ENCODE results near the gene MAN1C1. TPM values are rescaled to one million over a fixed set of nuclear protein-coding genes. Genes with fewer than 3 reads are reported as not detected.

MAN1C1 gene
- total RNA-seq, 2 experiments from 2014 or later: 3.7 to 4.4 TPM

DNA sequence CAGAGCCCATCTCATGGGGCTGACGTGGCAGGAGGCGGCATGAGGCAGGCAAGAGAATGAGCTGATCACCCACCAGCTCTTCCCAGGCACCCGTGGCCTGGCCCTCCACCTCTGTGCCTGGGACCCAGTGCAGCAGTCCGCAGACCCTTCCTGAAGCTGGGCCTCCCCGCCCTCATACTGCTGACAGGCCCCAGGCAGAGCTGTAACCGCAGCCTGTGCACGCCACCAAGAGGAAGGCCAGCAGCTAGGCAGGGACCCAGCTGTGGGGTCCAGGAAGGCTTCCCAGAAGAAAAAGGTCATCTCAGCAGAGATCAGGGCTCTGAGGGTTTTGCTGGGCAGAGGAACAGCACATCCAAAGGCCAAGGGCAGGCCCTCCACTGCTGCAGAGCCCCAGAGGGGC is 193.3 kb downstream of the MAN1C1 start:
- ATAC-seq (no peak), DNase-seq (no peak)
- Mint-ChIP-seq H3K4me3 (no peak overlapping the region), H3K9me3 (no peaks in the 10 kb centered on the region), H3K27ac (no peak overlapping the region), H3K36me3 (ENCODE audit: low read depth) (peaks cover 5% of the 10 kb centered on the region), H3K27me3 (no peaks in the 10 kb centered on the region), H3K4me1 (ENCODE audit: low read depth) (peaks cover 1% of the 10 kb centered on the region)
- CTCF ChIA-PET: interaction anchor here (0.8 to 3.5 kb wide), 15 partner anchors 10 to 383 kb away, joined by 3 to 37 read pairs (median 6); partner anchors contain the start of genes MAN1C1, MTFR1L and SELENON
- intact Hi-C loops (cut with micrococcal nuclease): loop anchor here (5.0 kb wide), 1 partner anchor 308 kb away; no protein-coding TSS in a partner anchor
- POLR2A ChIA-PET: interaction anchor here (1.9 kb wide), 1 partner anchor 262 kb away, joined by 5 read pairs; no protein-coding TSS in a partner anchor
- TF ChIP-seq, protein P1, sequence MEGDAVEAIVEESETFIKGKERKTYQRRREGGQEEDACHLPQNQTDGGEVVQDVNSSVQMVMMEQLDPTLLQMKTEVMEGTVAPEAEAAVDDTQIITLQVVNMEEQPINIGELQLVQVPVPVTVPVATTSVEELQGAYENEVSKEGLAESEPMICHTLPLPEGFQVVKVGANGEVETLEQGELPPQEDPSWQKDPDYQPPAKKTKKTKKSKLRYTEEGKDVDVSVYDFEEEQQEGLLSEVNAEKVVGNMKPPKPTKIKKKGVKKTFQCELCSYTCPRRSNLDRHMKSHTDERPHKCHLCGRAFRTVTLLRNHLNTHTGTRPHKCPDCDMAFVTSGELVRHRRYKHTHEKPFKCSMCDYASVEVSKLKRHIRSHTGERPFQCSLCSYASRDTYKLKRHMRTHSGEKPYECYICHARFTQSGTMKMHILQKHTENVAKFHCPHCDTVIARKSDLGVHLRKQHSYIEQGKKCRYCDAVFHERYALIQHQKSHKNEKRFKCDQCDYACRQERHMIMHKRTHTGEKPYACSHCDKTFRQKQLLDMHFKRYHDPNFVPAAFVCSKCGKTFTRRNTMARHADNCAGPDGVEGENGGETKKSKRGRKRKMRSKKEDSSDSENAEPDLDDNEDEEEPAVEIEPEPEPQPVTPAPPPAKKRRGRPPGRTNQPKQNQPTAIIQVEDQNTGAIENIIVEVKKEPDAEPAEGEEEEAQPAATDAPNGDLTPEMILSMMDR (IDR thresholded peaks at IDR 0.05): no peak

DNA sequence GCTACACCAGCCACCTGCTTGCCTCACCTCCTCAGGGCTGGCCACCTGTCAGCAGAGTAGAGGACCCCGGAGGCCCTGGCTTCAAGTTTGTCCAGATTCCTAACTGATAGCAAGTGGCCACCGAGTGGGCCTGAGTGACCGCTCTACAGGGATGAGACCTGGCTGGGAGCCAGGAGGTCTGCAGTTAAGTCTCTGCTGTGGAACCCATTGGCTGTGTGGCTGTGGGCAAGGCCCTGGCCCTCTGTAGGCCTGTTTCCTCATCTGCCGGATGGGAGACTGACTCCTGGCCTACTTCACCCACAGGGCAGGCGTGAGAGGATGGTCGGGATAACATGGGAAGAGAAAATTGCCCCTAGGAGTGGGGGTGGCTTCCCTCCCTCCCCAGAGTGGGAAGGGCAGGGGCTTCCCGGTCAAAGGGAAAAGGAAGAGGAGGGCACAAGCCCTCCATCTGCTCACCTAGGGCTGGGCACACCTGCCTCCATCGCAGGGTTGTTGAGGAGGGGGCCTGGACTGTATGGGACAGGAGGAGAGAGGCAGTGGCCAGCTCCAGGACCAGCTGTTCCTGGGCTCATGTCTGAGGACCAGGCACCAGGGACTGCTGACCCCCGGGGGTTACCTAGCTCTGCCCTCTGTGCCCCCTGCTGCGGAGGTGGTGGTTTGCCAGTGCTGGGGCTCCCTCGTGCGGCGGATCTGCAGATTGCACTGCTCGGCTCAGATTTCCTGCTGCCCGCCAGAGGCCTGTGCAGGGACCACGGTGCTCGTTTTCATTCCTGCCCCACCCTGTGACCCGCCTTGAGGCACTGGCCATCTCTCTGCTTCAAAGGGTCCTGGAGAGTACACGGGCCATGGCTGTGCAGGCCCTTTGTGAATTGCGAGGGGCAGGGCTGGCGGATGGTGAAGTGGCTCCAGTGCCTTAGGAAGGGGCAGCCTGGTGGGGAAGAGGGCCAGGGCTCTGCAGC is 194.0 kb downstream of the MAN1C1 start:
- TF ChIP-seq, protein P1 (IDR thresholded peaks at IDR 0.05): peak; percentile 99
- peaks cover 4% of the 10 kb centered on the region for H3K36me3 Mint-ChIP-seq (ENCODE audit: low read depth)
- H3K4me1 Mint-ChIP-seq (ENCODE audit: low read depth): no peaks in the 10 kb centered on the region
- H3K27me3 Mint-ChIP-seq: no peaks in the 10 kb centered on the region
- H3K27ac Mint-ChIP-seq: no peak overlapping the region
- DNase-seq (peak; percentile 89), ATAC-seq (peak; percentile 95)
- POLR2A ChIA-PET: interaction anchor here (0.9 to 1.9 kb wide), 2 partner anchors 263 to 316 kb away, joined by 3 to 5 read pairs; no protein-coding TSS in a partner anchor
- no peak overlapping the region for H3K4me3 Mint-ChIP-seq
- intact Hi-C loops (cut with micrococcal nuclease): loop anchor here (5.0 kb wide), 1 partner anchor 308 kb away; no protein-coding TSS in a partner anchor
- no peaks in the 10 kb centered on the region for H3K9me3 Mint-ChIP-seq
- CTCF ChIA-PET: interaction anchor here (0.6 to 3.5 kb wide), 21 partner anchors 8 to 384 kb away, joined by 3 to 37 read pairs (median 4); partner anchors contain the start of genes MAN1C1, MTFR1L and SELENON

- Mint-ChIP-seq H3K36me3 (ENCODE audit: low read depth) (peaks cover 4% of the 10 kb centered on the region), H3K27ac (no peak overlapping the region), H3K9me3 (no peaks in the 10 kb centered on the region), H3K4me1 (ENCODE audit: low read depth) (no peaks in the 10 kb centered on the region), H3K27me3 (no peaks in the 10 kb centered on the region), H3K4me3 (no peak overlapping the region)
- TF ChIP-seq, protein P1 (IDR thresholded peaks at IDR 0.05): no peak
- ChIA-PET CTCF (interaction anchor here (1.0 to 3.5 kb wide), 11 partner anchors 8 to 308 kb away, joined by 3 to 37 read pairs (median 5); partner anchors contain the start of genes MTFR1L and SELENON), POLR2A (interaction anchor here (0.9 to 1.4 kb wide), 3 partner anchors 37 to 317 kb away, joined by 3 read pairs; no protein-coding TSS in a partner anchor)
- DNase-seq (no peak), ATAC-seq (no peak)
- intact Hi-C loops (cut with micrococcal nuclease): loop anchor here (5.0 kb wide), 1 partner anchor 309 kb away; no protein-coding TSS in a partner anchor
These were observed 194.9 kb downstream of the MAN1C1 start for GRCh38 chr1:25811384-25812082.

DNA sequence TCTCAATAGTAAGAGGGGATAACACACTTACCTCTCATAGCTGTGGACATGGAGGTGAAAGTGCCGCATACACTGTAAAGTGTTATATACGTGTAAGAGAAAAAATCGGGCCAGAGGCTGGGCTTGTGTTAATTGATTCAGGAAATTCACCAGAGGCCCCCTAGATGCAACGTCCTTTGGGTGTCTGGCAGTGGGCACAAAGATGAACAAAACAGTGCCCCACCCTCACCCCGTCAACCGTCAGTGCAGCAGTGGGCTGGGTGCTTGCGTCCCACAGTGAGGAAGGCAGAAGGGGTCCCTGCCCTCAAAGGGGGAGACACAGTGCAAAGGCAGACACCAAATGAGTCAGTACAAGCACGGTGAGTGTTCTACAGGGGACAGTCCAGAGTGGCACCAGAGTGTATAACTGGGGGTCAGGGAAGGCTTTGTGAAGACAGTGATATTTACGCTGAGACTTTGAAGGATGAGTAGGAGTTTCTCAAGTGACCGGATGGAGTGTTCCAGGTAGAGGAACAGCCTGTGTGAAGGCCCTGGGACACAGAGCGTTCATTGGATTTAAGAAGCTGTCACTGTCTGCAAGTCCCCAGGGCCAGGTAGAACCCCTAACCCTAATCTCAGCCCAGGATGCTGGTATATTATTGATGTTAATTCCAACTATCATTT is 196.6 kb downstream of the MAN1C1 start:
- peaks cover 4% of the 10 kb centered on the region for H3K36me3 Mint-ChIP-seq (ENCODE audit: low read depth)
- intact Hi-C loops (cut with micrococcal nuclease): loop anchor here (5.0 kb wide), 1 partner anchor 311 kb away; no protein-coding TSS in a partner anchor
- no peaks in the 10 kb centered on the region for H3K9me3 Mint-ChIP-seq
- no peak for ATAC-seq
- H3K27ac Mint-ChIP-seq: no peak overlapping the region
- H3K27me3 Mint-ChIP-seq: no peaks in the 10 kb centered on the region
- ChIA-PET CTCF (interaction anchor here (1.8 to 1.9 kb wide), 2 partner anchors 13 to 195 kb away, joined by 4 to 6 read pairs; partner anchors contain the start of gene SELENON), POLR2A (no interaction called here)
- H3K4me1 Mint-ChIP-seq (ENCODE audit: low read depth): peaks cover 2% of the 10 kb centered on the region
- TF ChIP-seq, protein P1 (IDR thresholded peaks at IDR 0.05): no peak
- no peak for DNase-seq
- no peak overlapping the region for H3K4me3 Mint-ChIP-seq
